T-helper 2 cell treated with Interferon-gamma antibody and Interleukin-4, amounts not matched to agents 5 μg/mL and 100 μg/mL, for 36 hours (primary cell): ENCODE results near the gene TK1.

Experiments used
- DNase-seq: peaks from one replicate; pipeline ENCODE4 v3.0.0; 2021; ENCODE audit warnings: low spot score
- H3K27ac Mint-ChIP-seq: one replicate; pipeline ENCODE4 v1.8.0; 2021; ENCODE audit warnings: mild to moderate bottlenecking, mixed read lengths
- H3K27me3 Mint-ChIP-seq: one replicate; pipeline ENCODE4 v1.8.0; 2021; ENCODE audit warnings: low read depth, mixed read lengths
- H3K36me3 Mint-ChIP-seq: one replicate; pipeline ENCODE4 v1.8.0; 2021; ENCODE audit warnings: low read depth, mixed read lengths
- H3K4me1 Mint-ChIP-seq: one replicate; pipeline ENCODE4 v1.8.0; 2021; ENCODE audit warnings: low read depth, mixed read lengths
- H3K4me3 Mint-ChIP-seq: one replicate; pipeline ENCODE4 v1.8.0; 2022; ENCODE audit warnings: mild to moderate bottlenecking, moderate library complexity, mixed read lengths
- H3K9me3 Mint-ChIP-seq: one replicate; pipeline ENCODE4 v1.8.0; 2021; ENCODE audit warnings: mixed read lengths

TK1 gene

GRCh38 chr17:78204387-78205123 is 17.7 kb upstream of the TK1 start:
- H3K36me3 Mint-ChIP-seq: peaks cover 5% of the 10 kb centered on the region
- no peak overlapping the region for H3K4me3 Mint-ChIP-seq
- no peaks in the 10 kb centered on the region for H3K9me3 Mint-ChIP-seq
- no peak overlapping the region for H3K27ac Mint-ChIP-seq
- no peak for DNase-seq
- no peaks in the 10 kb centered on the region for H3K4me1 Mint-ChIP-seq
- no peaks in the 10 kb centered on the region for H3K27me3 Mint-ChIP-seq

GRCh38 chr17:78202666-78203065 is 15.8 kb upstream of the TK1 start:
- H3K9me3 Mint-ChIP-seq: no peaks in the 10 kb centered on the region
- peaks cover 4% of the 10 kb centered on the region for H3K4me1 Mint-ChIP-seq
- no peak overlapping the region for H3K4me3 Mint-ChIP-seq
- H3K36me3 Mint-ChIP-seq: peaks cover 5% of the 10 kb centered on the region
- no peaks in the 10 kb centered on the region for H3K27me3 Mint-ChIP-seq
- no peak for DNase-seq
- no peak overlapping the region for H3K27ac Mint-ChIP-seq

- Mint-ChIP-seq H3K4me1 (peaks cover 4% of the 10 kb centered on the region), H3K9me3 (no peaks in the 10 kb centered on the region)
Observed at GRCh38 chr17:78200451-78200850, 13.6 kb upstream of the TK1 start.

GRCh38 chr17:78197147-78197832 is 10.4 kb upstream of the TK1 start:
- H3K4me3 Mint-ChIP-seq: no peak overlapping the region
- H3K9me3 Mint-ChIP-seq: no peaks in the 10 kb centered on the region
- peaks cover 6% of the 10 kb centered on the region for H3K36me3 Mint-ChIP-seq
- no peak for DNase-seq
- peaks cover 4% of the 10 kb centered on the region for H3K4me1 Mint-ChIP-seq
- no peak overlapping the region for H3K27ac Mint-ChIP-seq
- no peaks in the 10 kb centered on the region for H3K27me3 Mint-ChIP-seq

More at GRCh38 chr17:78200451-78200850, 13.6 kb upstream of the TK1 start:
- H3K4me3 Mint-ChIP-seq: no peak overlapping the region
- H3K36me3 Mint-ChIP-seq: no peaks in the 10 kb centered on the region
- DNase-seq: no peak
- H3K27me3 Mint-ChIP-seq: no peaks in the 10 kb centered on the region
- no peak overlapping the region for H3K27ac Mint-ChIP-seq

GRCh38 chr17:78196716-78197115 is 9.9 kb upstream of the TK1 start:
- Mint-ChIP-seq H3K36me3 (peaks cover 6% of the 10 kb centered on the region), H3K9me3 (no peaks in the 10 kb centered on the region), H3K4me3 (no peak overlapping the region), H3K27ac (no peak overlapping the region), H3K27me3 (no peaks in the 10 kb centered on the region), H3K4me1 (peaks cover 4% of the 10 kb centered on the region)
- no peak for DNase-seq

GRCh38 chr17:78185981-78186691 is 716 bp downstream of the TK1 start:
- Mint-ChIP-seq H3K4me3 (peak overlapping the region; percentile 88), H3K4me1 (peaks cover 28% of the 10 kb centered on the region), H3K36me3 (peaks cover 13% of the 10 kb centered on the region), H3K9me3 (no peaks in the 10 kb centered on the region), H3K27ac (peak overlapping the region; percentile 83), H3K27me3 (no peaks in the 10 kb centered on the region)
- no peak for DNase-seq

GRCh38 chr17:78184868-78185267 is 2.0 kb downstream of the TK1 start:
- no peak for DNase-seq
- Mint-ChIP-seq H3K4me3 (peak overlapping the region; percentile 38), H3K4me1 (peaks cover 31% of the 10 kb centered on the region), H3K27ac (peak overlapping the region; percentile 32), H3K9me3 (no peaks in the 10 kb centered on the region), H3K27me3 (no peaks in the 10 kb centered on the region), H3K36me3 (peaks cover 20% of the 10 kb centered on the region)

GRCh38 chr17:78184351-78184750 is 2.5 kb downstream of the TK1 start:
- DNase-seq: no peak
- Mint-ChIP-seq H3K9me3 (no peaks in the 10 kb centered on the region), H3K27ac (no peak overlapping the region), H3K27me3 (no peaks in the 10 kb centered on the region), H3K4me1 (peaks cover 31% of the 10 kb centered on the region), H3K36me3 (peaks cover 23% of the 10 kb centered on the region), H3K4me3 (no peak overlapping the region)

- no peak for DNase-seq
- Mint-ChIP-seq H3K4me1 (peaks cover 31% of the 10 kb centered on the region), H3K4me3 (no peak overlapping the region), H3K27ac (no peak overlapping the region), H3K36me3 (peaks cover 25% of the 10 kb centered on the region), H3K9me3 (no peaks in the 10 kb centered on the region), H3K27me3 (no peaks in the 10 kb centered on the region)
Observed at GRCh38 chr17:78183916-78184315, 2.9 kb downstream of the TK1 start.

- Mint-ChIP-seq H3K4me3 (no peak overlapping the region), H3K36me3 (peaks cover 25% of the 10 kb centered on the region), H3K4me1 (peaks cover 28% of the 10 kb centered on the region), H3K27ac (no peak overlapping the region), H3K27me3 (no peaks in the 10 kb centered on the region), H3K9me3 (no peaks in the 10 kb centered on the region)
- no peak for DNase-seq
Observed at GRCh38 chr17:78182504-78182903, 4.3 kb downstream of the TK1 start.

GRCh38 chr17:78180508-78180907 is 6.3 kb downstream of the TK1 start:
- Mint-ChIP-seq H3K27ac (peak overlapping the region; percentile 5), H3K9me3 (no peaks in the 10 kb centered on the region), H3K27me3 (no peaks in the 10 kb centered on the region), H3K4me1 (peaks cover 36% of the 10 kb centered on the region), H3K4me3 (peak overlapping the region; percentile 16), H3K36me3 (peaks cover 31% of the 10 kb centered on the region)
- DNase-seq: no peak

- H3K27ac Mint-ChIP-seq: peak overlapping the region; percentile 5
- H3K9me3 Mint-ChIP-seq: no peaks in the 10 kb centered on the region
- peaks cover 37% of the 10 kb centered on the region for H3K4me1 Mint-ChIP-seq
- H3K27me3 Mint-ChIP-seq: no peaks in the 10 kb centered on the region
- H3K36me3 Mint-ChIP-seq: peaks cover 34% of the 10 kb centered on the region
- no peak for DNase-seq
- H3K4me3 Mint-ChIP-seq: peak overlapping the region; percentile 16
Observed at GRCh38 chr17:78180083-78180482, 6.8 kb downstream of the TK1 start.

- Mint-ChIP-seq H3K36me3 (peaks cover 34% of the 10 kb centered on the region), H3K4me3 (no peak overlapping the region), H3K27me3 (no peaks in the 10 kb centered on the region), H3K27ac (peak overlapping the region; percentile 26), H3K9me3 (no peaks in the 10 kb centered on the region), H3K4me1 (peaks cover 33% of the 10 kb centered on the region)
- DNase-seq: no peak
Observed at GRCh38 chr17:78179372-78179771, 7.5 kb downstream of the TK1 start.

- Mint-ChIP-seq H3K36me3 (peaks cover 45% of the 10 kb centered on the region), H3K4me1 (peaks cover 49% of the 10 kb centered on the region)
Observed at GRCh38 chr17:78176548-78177025, 10.3 kb downstream of the TK1 start.

More at GRCh38 chr17:78176548-78177025, 10.3 kb downstream of the TK1 start:
- Mint-ChIP-seq H3K27me3 (no peaks in the 10 kb centered on the region), H3K4me3 (no peak overlapping the region), H3K27ac (no peak overlapping the region), H3K9me3 (no peaks in the 10 kb centered on the region)
- DNase-seq: peak; percentile 70
